GM18909 (cell line): ENCODE results near the gene TOR2A.
A peak's percentile ranks its signal among the peaks of the same experiment; 100 is the strongest.

ENCODE experiments used
- ATAC-seq: cut with Tn5 transposase; IDR thresholded peaks from one replicate; pipeline ENCODE4 v1.9.1; 2021; ENCODE audit warnings: mild to moderate bottlenecking; ENCODE audit not compliant: unreplicated experiment, poor library complexity

The TOR2A gene

GRCh38 chr9:127705577-127706379 is 29.3 kb downstream of the TOR2A start:
- ATAC-seq: no peak

- no peak for ATAC-seq
Observed at GRCh38 chr9:127703289-127703946, 31.7 kb downstream of the TOR2A start.

- no peak for ATAC-seq
Observed at GRCh38 chr9:127700594-127701255, 34.4 kb downstream of the TOR2A start.

- ATAC-seq: no peak
Observed at GRCh38 chr9:127700140-127700539, 35.0 kb downstream of the TOR2A start.

- peak; percentile 81 for ATAC-seq
Observed at GRCh38 chr9:127698985-127699670, 36.0 kb downstream of the TOR2A start.

- no peak for ATAC-seq
Observed at GRCh38 chr9:127698386-127698785, 36.7 kb downstream of the TOR2A start.

GRCh38 chr9:127697575-127697974 is 37.5 kb downstream of the TOR2A start:
- no peak for ATAC-seq

- ATAC-seq: no peak
Observed at GRCh38 chr9:127694890-127695720, 40.0 kb downstream of the TOR2A start.

GRCh38 chr9:127693697-127694096 is 41.4 kb downstream of the TOR2A start:
- ATAC-seq: no peak

- no peak for ATAC-seq
Observed at GRCh38 chr9:127693143-127693542, 42.0 kb downstream of the TOR2A start.

GRCh38 chr9:127692071-127692470 is 43.0 kb downstream of the TOR2A start:
- no peak for ATAC-seq

- ATAC-seq: no peak
Observed at GRCh38 chr9:127690735-127691134, 44.4 kb downstream of the TOR2A start.

GRCh38 chr9:127689329-127690000 is 45.6 kb downstream of the TOR2A start:
- ATAC-seq: no peak

GRCh38 chr9:127686461-127687393 is 48.4 kb downstream of the TOR2A start:
- ATAC-seq: no peak

- no peak for ATAC-seq
Observed at GRCh38 chr9:127684576-127684975, 50.5 kb downstream of the TOR2A start.

- no peak for ATAC-seq
Observed at GRCh38 chr9:127683723-127684122, 51.4 kb downstream of the TOR2A start.

GRCh38 chr9:127682351-127683136 is 52.5 kb downstream of the TOR2A start:
- no peak for ATAC-seq
